ENCODE data around the gene CAPN12. TPM values are rescaled to one million over a fixed set of nuclear protein-coding genes. Genes with fewer than 3 reads are reported as not detected.

Gene CAPN12
- total and polyA plus RNA-seq, 9 donors, result 0.22 to 8.0 (median 3.1) TPM

DNA sequence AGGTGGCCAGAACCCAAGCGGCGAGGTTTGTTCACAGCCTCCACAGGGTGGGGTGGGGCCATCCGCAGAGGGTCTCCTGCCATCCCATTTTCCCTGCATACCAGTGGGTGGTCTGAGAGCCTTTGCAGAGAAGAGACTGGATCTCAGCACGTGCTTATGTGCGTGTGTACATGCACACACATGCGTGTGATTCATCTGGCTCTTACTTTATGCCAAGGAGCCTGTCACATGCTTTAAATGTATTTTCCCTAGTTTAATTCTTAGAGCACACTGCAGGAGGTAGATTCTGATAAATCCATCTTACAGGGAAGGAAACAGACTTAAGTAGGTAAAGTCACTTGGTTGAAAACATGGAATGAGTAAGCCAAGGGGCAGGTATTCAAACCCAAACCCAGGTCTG, 47.1 kb downstream of the CAPN12 start:
- Histone ChIP-seq H3K4me1 (ENCODE audit: insufficient read depth) (peaks cover 38% of the 10 kb centered on the region), H3K27ac (no peak overlapping the region), H3K9me3 (no peaks in the 10 kb centered on the region), H3K27me3 (no peaks in the 10 kb centered on the region), H3K36me3 (no peaks in the 10 kb centered on the region), H3K4me3 (no peak overlapping the region)
- TF ChIP-seq, protein P1, sequence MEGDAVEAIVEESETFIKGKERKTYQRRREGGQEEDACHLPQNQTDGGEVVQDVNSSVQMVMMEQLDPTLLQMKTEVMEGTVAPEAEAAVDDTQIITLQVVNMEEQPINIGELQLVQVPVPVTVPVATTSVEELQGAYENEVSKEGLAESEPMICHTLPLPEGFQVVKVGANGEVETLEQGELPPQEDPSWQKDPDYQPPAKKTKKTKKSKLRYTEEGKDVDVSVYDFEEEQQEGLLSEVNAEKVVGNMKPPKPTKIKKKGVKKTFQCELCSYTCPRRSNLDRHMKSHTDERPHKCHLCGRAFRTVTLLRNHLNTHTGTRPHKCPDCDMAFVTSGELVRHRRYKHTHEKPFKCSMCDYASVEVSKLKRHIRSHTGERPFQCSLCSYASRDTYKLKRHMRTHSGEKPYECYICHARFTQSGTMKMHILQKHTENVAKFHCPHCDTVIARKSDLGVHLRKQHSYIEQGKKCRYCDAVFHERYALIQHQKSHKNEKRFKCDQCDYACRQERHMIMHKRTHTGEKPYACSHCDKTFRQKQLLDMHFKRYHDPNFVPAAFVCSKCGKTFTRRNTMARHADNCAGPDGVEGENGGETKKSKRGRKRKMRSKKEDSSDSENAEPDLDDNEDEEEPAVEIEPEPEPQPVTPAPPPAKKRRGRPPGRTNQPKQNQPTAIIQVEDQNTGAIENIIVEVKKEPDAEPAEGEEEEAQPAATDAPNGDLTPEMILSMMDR (IDR thresholded peaks at IDR 0.05), result no peak
- TF ChIP-seq POLR2A (IDR thresholded peaks at IDR 0.05) (no peak), EP300 (IDR thresholded peaks at IDR 0.05) (no peak)
- WGBS, 3 donors, result 85 to 90% (median 87%) methylated on average over 6 of the region's 6 CpGs
- intact Hi-C loops (cut with DNase I), result no loop called here
- DNase-seq, result no peak

DNA sequence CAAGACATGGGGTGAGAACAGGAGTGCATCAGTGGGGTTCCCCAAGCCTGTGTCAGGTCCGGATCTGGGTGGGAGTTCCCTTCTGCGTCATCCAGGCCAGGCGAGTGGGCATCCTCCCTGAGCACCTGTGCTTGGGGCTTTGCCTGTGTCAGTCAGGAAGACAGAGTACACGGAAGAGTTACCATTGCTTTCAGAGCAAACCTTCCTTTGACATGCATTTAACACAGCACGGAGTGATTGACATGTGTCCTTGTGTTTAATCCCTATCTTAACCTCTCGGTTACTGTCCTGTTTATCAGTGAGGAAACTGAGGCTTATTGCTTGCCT, 47.6 kb downstream of the CAPN12 start:
- Histone ChIP-seq H3K27me3 (no peaks in the 10 kb centered on the region), H3K9me3 (no peaks in the 10 kb centered on the region), H3K36me3 (no peaks in the 10 kb centered on the region), H3K27ac (no peak overlapping the region), H3K4me1 (ENCODE audit: insufficient read depth) (peaks cover 37% of the 10 kb centered on the region), H3K4me3 (no peak overlapping the region)
- WGBS, 3 donors, result 87 to 90% (median 89%) methylated on average over 6 of the region's 6 CpGs
- intact Hi-C loops (cut with DNase I), result no loop called here
- no peak for DNase-seq
- TF ChIP-seq, protein P1 (IDR thresholded peaks at IDR 0.05), result no peak
- TF ChIP-seq EP300 (IDR thresholded peaks at IDR 0.05) (no peak), POLR2A (IDR thresholded peaks at IDR 0.05) (no peak)

GRCh38 chr19:38695832-38696728, 48.2 kb downstream of the CAPN12 start:
- no peak overlapping the region for H3K4me3 ChIP-seq
- no peaks in the 10 kb centered on the region for H3K27me3 ChIP-seq
- no peak overlapping the region for H3K27ac ChIP-seq
- TF ChIP-seq, protein P1 (IDR thresholded peaks at IDR 0.05), result no peak
- TF ChIP-seq POLR2A (IDR thresholded peaks at IDR 0.05) (no peak), EP300 (IDR thresholded peaks at IDR 0.05) (no peak)
- H3K4me1 ChIP-seq (ENCODE audit: insufficient read depth), result peaks cover 31% of the 10 kb centered on the region
- no peaks in the 10 kb centered on the region for H3K9me3 ChIP-seq
- no peaks in the 10 kb centered on the region for H3K36me3 ChIP-seq
- no peak for DNase-seq
- intact Hi-C loops (cut with DNase I), result no loop called here
- 83 to 92% (median 88%) methylated on average over 22 of the region's 22 CpGs for WGBS, 3 donors

GRCh38 chr19:38695317-38695683, 49.0 kb downstream of the CAPN12 start:
- intact Hi-C loops (cut with DNase I), result no loop called here
- DNase-seq, result no peak
- Histone ChIP-seq H3K4me1 (ENCODE audit: insufficient read depth) (peaks cover 25% of the 10 kb centered on the region), H3K36me3 (no peaks in the 10 kb centered on the region), H3K9me3 (no peaks in the 10 kb centered on the region), H3K27me3 (no peaks in the 10 kb centered on the region), H3K27ac (no peak overlapping the region), H3K4me3 (no peak overlapping the region)
- TF ChIP-seq, protein P1 (IDR thresholded peaks at IDR 0.05), result no peak
- TF ChIP-seq EP300 (IDR thresholded peaks at IDR 0.05), result no peak
- WGBS, 3 donors, result 65 to 74% (median 71%) methylated on average over 9 of the region's 9 CpGs
